Measurements from ENCODE around the gene MAGIX.

DNA sequence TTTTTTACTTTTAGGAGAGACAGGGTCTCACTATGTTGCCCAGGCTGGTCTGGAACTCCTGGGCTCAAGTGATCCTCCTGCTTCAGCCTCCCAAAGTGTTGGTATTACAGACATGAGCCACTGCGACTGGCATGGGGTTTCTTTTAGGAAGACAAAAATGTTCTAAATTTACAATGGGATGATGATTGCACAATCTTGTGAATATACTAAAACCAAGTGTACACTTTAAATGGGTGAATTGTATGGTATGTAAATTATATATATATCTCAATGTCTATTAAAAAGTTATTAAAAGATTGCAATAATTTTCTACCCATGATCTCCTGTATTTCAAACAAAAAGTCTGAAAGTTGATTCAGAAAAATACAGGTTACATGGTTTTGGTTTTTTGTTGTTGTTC lies 9.1 kb upstream of the MAGIX start:
- TF ChIP-seq POLR2A (IDR thresholded peaks at IDR 0.05; ENCODE audit: low read length) (no peak), GATA1 (IDR thresholded peaks at IDR 0.05; ENCODE audit: low read depth, low read length) (no peak)

All from erythroblast (primary cell).